GM21526 (cell line): ENCODE results near the gene OTUD6A.
A peak's percentile ranks its signal among the peaks of the same experiment; 100 is the strongest.

Source experiments
- ATAC-seq: cut with Tn5 transposase; IDR thresholded peaks from one replicate; pipeline ENCODE4 v1.9.1; 2021; ENCODE audit warnings: moderate library complexity; ENCODE audit not compliant: unreplicated experiment, low FRiP score

OTUD6A gene, protein sequence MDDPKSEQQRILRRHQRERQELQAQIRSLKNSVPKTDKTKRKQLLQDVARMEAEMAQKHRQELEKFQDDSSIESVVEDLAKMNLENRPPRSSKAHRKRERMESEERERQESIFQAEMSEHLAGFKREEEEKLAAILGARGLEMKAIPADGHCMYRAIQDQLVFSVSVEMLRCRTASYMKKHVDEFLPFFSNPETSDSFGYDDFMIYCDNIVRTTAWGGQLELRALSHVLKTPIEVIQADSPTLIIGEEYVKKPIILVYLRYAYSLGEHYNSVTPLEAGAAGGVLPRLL

DNA sequence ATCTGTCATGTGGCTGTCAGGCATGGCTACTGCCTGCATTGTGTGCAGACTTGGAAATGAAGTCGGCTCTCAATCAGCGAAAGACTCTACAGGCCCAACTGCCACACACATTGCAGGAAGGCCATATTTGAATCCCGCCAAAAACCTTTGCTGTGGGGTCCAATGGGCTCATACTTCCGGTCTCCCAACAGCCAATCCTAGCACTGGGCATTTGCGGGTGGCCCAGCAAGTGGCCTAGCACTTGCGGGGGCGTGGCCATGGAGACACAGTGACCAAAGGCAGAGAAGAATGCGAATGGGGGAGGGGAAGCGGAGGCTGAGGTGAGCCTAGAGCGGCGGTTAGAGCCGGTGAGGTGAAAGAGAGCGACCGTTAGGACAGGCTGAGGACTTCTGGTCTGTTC, at the start of gene OTUD6A:
Gene OTUD6A, plus strand, starts transcription at position 382 of the 400 bp plus-strand sequence. CDS start 68 bp downstream, outside the sequence.
- ATAC-seq: no peak

DNA sequence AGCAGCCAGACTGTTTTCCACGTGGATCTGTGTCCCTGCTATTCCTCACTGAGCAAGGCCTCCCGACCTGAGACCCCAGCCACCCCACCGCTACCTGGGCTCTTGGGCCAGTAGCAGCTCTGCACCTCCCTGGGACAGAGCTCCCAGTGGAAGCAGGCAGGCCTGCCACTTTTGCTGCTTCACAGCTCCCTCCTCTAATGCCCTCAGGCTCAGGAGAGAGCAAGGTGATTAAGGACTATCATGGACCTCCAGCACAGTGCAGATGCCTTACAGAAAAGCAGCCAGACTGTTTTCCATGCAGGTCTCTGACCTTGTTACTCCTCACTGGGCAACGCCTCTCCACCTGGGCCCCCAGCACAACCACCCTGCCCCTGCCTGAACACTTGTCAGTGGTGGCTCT, 49.5 kb upstream of the OTUD6A start:
- ATAC-seq: no peak

DNA sequence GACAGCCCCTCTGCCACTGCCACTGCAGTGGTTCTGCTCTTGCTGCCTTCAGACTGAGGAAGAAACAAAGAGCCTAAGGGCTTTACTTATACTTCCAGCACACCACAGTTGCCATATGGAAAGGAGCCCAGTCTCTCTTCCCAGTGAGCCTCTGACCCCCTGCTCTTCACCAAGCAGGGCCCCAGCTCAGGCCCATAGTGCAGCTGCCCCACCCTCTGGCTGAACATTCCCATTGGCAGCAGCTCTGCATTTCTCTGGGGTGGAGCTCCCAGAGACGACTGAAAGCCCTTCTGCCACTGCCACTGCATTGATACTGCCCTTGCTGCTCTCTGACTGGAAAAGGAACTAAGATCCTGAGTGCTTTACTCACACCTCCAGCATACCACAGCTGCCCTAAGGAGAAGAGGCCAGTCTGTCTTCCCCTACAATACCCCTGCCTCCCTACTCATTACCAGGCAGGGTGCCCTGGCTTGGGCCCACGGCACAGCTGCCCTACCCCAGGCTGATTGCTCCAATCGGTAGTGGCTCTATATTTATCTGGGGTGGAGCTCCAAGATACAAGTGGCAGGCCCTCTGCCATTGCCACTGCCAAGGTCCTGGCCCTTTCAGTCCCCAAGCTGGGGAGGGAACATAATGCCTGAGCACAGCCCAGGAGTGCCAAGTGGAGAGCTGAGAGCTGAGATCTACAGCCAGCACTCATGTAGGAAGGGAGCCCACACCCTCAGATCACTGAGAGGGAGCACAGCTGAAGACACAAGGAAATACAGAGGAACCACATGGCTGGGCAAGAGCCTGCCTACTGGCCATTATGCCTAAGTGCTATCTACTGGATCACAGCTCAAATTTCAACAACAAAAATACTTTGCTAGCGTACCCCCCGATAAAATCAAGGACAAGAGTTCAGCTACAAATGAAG, 48.5 kb upstream of the OTUD6A start:
- ATAC-seq: no peak

DNA sequence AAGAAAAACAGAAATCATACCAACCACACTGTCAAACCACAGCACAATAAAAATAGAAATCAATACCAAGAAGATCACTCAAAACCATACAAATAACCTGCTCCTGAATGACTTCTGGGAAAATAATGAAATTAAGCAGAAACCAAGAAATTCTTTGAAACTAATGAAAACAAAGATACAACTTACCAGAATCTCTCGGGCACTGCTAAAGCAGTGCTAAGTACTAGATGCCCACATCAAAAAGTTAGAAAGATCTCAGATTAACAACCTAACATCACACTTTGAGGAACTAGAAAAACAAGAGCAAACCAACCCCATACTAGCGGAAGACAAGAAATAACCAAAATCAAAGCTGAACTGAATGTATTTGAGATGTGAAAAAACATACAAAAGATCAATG, 45.7 kb upstream of the OTUD6A start:
- ATAC-seq: no peak

DNA sequence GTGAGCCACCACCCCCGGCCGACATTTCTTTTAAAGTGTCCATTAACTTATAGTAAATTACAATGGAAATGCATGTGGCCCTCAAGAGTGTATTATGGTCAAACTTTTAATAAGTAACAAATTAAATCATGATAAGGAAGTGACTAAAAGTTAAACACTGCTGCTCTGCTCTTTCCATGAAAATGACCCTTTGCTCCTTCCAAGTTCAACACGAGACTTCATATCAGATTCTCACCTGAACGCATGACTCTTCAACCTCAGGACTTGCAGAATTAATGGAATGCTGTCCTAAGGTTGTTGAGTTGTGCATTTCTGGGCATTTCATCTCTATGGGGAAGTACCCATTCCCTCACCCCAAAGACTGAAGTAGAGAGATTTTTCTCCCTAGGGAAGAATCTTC, 39.6 kb upstream of the OTUD6A start:
- ATAC-seq: no peak

DNA sequence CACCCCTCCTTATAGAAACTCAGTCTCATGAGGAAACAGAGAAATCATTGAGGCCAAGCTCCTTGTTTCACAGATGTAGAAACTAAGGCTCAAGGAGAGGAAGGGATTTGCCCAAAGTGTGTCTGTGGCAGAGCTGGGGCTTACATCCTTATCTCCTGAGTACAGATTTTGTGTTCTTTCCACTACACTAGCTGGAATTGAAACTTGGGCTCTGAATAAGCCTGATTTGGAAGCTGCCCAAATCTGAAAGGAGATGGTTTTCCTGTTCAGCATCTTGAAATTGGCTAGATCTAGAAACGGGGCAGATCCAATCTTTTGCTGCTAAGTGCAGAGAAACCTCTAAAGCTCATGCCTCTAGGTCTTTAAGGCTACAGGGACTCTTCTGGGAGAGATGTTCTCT, 36.8 kb upstream of the OTUD6A start:
- ATAC-seq: no peak

DNA sequence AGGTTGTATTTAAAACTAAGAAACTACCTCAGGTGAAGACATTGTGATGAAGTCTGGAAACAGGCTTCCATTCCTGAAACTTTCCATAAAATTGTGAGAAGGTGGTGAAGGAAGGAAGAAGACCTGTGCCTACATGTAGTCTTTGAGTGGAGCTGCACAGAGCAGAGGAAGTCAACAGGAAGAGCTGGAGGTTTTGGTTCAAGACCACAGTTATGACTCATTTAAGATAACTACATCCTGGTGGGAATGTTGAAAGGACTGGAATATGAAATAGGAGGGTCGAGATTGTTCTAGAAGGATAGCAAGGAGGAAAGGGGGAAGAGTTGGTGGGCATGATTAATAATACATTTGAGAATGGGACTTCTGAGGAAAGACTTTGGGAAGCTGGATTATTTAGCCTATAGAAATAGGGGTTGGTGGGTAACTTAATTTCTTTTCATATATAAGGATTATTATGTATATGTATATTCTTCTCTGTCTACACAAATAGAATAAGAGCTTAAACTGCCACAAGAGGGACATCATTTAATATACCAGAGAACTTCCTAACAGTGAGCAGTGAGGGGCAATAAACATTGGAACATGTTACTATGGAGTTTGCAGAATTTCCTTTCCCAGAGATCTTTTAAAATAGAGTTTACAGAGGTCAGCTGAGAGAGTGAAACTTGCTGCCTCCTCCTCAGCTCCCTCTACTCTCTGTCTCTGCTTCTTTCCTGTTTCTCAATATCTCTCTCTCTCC, 36.0 kb upstream of the OTUD6A start:
- ATAC-seq: no peak

DNA sequence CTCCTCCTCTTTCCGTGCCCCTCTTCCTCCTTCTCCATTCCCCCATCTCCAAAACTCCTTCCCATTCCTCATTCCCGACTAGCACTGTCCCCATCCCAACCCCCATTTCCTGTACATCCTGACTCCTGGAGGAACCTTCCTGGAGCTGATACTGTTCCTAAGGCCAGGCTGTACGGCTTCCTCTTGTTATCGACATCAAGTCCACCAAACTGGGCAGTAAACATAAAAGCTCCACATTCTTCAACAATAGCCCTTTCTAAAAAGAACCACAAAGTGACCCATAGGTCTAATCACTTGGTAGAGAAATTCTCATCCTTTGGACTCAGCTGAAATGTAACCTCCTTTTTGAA, 35.4 kb upstream of the OTUD6A start:
- no peak for ATAC-seq

DNA sequence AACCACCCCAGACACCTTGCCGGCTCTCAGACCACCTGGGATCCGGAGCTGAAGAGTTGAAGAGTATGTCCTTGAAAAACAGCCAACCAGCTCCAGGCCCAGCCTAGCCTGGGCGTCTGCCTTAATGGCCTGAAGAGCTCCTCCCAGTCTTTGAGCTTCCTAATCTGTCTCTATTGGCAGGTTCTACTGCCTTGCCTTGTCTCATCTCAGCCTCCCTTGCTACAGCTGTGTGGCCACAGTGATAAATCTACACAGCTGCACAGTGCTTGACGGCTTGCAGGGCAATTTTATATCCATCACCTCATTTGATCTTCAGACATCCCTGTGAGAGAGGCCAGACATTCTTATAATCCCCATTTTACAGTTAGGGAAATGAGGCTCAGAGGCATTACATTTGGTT, 32.4 kb upstream of the OTUD6A start:
- ATAC-seq: no peak

DNA sequence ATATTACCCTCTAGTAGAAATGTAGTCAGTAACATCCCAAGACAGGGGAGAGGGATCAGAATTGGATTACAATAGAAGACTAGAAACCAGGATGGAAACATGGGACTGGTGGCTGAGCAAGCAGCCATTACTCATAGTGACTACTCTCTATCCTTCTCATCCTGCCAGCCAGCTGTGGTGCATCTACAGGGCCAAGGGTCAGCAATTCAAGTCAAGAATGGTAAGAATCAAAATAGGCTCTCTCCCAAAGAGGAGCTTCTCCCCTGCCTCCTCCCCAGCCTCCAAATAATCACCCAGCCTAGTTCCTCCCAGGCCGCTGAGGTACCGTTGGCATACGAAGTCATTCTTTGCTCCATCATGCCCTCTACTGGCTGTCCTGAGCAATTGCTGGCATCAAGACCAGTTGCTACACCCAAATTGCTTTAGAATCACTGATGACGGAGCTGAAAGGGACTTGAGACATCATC, 31.9 kb upstream of the OTUD6A start:
- peak; percentile 80 for ATAC-seq

DNA sequence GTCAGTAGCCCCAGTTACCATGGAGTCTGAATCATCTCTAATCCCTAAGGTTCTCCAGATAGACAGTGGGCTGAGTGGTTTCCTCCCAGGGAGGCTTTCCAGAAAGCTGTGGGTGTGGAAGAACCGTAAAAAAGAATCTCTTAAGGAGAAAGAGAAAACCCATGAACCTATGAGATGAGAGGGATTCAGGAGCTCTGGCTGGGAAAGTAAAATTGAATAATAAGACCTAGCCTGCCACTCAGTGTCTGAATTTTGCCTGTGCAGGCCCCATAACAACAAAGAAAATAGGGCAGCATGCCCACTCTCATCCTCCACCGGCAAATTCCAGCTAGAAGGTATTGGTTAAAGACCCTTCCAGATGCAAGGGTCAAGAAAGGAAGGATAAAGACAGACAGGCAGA, 29.5 kb upstream of the OTUD6A start:
- ATAC-seq: no peak

DNA sequence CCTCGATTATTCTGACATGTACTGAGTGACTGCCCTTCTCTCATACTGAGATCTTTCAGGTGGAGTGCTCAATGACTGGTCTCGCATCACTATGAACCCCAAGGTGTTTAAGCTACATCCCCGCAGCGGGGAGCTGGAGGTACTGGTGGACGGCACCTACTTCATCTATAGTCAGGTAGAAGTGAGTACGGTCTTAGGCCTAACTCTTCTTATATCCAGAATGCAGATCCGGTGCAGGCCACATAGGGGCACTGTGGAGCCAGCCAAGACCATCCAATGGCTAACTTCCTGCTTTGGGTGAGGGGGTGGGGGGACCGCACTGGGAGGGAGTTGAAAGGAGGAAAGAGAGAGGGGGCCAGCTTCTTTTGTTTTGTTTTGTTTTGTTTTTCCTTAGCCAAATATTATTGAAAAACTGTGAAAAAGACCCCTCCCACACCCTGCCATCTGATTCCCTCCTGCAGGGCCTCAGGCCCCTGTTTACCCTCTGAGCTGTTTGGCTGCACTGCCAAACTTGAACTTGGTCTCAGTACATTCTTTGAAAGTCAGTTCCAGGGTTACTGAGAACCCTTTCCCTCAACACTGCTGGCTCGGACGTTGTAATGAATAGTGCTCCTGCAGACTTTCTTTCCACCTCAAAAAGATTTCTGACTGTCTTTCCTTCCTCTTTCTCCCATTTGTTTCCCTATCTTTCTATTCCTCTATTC, 28.8 kb upstream of the OTUD6A start:
- no peak for ATAC-seq

DNA sequence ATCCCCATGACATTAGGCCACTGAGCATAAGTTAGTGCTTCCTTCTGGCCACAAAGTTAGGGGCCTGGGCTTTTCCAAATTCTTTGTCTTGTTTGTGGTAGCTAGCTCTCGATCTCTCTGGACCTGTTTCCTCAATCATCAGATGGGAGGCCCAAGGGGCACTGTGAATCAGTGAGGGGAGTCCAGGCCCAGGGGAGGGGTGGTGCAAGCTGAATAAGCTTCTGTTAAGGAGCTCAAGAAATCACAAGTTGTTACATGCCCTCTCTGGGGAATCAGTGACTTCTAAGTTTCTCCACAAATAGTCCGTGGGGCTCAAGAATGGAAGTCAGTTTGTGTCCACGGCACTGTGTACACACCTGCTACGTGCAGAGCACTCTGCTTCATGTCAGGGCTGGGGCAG, 27.6 kb upstream of the OTUD6A start:
- no peak for ATAC-seq

DNA sequence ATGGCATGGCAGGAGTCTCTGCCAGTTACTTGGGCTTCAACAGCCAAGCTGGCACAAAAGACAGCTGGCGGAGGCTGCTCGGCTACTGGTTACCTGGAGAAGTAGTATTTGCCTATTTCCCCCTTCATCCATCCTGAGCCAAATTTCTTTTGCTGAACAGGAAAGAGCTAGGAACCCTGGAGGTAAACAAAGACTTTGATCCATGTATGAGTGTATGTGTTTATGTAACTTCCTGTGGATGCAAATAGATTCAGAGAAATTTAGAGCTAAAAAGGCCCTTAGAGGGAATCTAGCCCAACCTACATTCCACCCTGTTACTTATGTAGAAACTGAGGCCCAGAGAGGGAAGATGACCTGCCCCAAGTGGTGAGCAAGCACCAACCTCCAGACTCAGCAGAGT, 23.7 kb upstream of the OTUD6A start:
- ATAC-seq: no peak

DNA sequence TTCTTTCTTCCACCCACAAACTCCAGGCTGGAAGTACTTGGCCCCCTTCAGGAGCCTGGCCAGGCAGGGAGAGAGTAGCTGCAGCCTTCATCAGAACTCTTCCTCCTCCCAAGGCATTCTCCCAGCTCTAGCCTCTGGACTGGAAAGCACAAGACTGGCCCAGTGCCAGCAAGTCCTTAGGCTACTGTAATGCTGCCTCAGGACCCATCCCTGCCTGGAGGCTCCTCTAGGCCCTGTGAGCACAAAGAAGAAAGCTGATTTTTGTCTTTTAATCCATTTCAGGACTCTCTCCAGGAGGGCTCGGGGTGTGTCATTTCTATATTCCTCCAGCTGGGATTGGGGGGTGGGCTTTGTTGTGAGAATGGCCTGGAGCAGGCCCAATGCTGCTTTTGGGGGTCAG, 23.3 kb upstream of the OTUD6A start:
- no peak for ATAC-seq

DNA sequence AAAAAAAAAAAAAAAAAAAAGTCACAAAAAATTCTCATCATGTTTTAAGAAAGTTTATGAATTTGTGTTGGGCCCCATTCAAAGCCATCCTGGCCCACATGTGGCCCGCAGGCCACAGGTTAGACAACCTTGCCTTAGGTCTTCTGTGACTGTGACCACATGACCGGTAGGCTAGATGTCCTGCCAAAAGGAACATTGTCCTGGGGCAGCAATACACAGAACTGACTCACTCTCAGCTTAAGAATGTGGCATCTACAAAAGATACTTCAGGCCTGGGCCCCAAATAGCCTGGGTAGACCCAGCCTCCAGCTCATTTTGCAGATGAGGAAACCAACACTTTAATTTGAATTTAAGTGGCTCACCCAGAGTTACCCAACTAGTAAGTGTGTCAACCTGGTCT, 22.5 kb upstream of the OTUD6A start:
- ATAC-seq: no peak

DNA sequence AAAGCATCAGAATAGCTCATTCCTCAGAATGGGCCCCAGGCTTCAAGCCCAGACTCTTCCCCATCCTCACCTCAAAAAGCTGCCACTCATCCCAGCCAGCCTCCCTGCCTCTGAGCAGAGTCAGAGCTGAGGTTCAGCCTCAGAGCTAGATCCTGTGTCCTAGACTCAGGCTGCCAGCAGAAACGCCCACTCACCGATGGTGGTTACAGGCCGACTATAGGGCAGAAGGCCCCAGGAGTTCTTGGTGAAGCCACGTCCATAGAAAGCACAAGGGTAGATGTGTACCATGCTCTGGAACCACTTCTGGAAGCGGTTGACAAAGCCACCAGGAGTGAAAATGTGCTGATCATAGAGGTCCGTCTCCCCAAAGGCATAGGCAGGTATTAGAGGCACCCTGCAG, 20.3 kb upstream of the OTUD6A start:
- ATAC-seq: no peak

DNA sequence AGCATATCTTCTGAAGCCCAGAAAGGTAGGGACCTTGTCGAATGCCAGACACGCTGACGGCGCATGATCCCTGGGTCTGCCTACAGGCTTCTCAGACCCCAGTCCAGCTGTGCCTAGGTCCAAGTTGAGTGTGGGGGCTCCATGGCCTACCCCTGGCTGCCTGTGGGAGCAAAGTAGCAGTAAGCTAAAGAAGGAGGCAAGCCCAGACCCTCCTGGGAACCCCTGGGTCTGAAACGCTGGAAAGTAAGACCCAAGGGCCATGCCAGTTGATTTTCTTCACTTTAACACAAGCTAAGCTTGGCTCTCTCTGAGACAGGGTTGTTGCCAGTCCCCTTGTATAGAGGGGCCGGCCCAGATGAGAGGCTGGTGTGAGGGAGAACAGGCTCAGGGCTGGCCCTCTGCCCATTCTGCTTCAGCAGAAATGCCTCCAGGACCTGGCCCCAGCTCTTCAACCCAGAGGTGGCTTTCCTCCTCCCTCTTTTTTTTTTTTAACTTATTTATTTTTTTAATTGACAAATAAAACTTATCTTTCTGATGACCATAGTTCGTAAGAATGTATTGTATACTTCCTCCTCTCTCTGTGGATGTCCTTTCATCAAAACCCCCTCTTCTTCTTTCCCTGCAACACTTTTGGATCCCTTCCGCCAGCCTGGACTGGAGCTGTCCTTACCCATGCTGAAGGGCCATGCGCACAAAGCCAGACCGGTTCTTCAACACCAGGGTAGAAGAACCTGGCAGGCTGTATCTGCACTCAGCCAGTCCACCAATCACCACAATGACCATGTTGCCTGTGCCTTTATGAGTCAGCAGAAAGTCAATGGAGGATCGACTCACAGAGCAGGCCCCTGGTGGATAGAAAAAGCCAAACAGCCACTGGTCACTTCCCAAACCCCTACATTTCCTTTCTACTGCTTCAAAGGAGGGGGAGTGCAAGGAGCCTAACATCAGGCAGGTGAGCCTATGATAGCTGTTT, 19.6 kb upstream of the OTUD6A start:
- no peak for ATAC-seq

DNA sequence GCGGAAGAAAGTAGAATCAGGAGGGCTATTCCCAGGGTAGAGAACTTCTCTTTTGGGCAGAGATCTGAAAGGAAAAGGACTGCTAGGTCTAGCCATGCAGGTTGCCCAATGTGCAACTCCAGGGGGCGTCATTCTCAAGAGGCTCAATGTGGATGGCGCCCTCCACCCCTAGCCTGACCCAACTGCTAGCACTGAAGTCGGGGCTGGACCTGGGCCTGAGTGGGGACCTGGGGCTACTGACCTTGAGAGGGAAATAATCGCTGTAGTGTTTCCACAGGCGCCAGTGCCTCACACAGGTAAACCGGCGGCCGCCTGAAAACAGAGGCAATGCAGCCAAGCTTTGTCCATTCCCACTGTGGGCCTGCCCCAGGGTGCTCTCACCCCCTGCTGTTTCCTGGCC, 18.6 kb upstream of the OTUD6A start:
- no peak for ATAC-seq
